ENCODE results near the gene CASZ1. TPM values are rescaled to one million over a fixed set of nuclear protein-coding genes. Genes with fewer than 3 reads are reported as not detected.

The CASZ1 gene
- total RNA-seq, 1 donor from 2014 or later, result 23.6 TPM

DNA sequence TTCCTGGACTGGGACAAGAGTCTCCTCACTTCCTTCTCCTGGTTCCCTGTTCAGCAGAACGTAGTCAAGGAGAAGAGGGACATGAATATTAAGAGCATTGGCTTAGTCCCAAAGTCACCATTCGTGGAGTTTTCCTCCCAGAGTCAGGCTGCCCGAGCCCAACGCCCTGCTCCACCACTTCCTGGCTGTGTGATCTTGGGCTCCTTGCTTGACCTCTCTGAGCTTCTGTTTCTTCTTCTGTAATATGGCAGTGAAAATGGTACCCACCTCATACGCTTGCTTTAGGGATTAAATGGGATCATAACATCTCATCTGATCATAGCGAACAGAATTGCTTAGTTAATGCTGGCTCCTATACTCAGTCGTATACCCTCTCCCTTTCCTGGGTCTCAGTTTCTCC, 12.0 kb upstream of the CASZ1 start:
- Mint-ChIP-seq H3K9me3 (ENCODE audit: low read depth) (no peaks in the 10 kb centered on the region), H3K27ac (no peak overlapping the region), H3K4me3 (ENCODE audit: low read depth) (no peak overlapping the region), H3K36me3 (ENCODE audit: insufficient read depth) (no peaks in the 10 kb centered on the region), H3K27me3 (peaks cover 54% of the 10 kb centered on the region), H3K4me1 (ENCODE audit: low read depth) (peaks cover 2% of the 10 kb centered on the region)
- DNase-seq (ENCODE audit: low spot score, unreplicated experiment), result no peak
- TF ChIP-seq CTCF (IDR thresholded peaks at IDR 0.05; ENCODE audit: unreplicated experiment), result no peak

DNA sequence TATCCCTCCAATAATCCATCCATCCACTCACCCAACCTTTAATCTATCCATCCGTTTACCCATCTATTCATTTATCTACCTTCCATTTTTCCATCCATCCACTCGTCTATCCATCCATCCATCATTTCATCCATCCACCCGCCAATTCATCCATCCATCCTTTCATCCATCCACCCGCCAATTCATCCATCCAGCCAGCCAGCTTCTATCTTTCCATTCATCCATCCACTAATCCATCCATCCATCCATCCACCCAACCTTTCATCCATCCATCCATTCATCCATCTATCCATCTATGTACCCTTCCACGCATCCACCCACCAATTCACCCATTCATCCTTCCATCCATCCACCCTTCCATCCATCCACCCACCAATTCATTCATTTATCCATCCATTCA, 10.5 kb upstream of the CASZ1 start:
- H3K36me3 Mint-ChIP-seq (ENCODE audit: insufficient read depth), result no peaks in the 10 kb centered on the region
- peaks cover 65% of the 10 kb centered on the region for H3K27me3 Mint-ChIP-seq

GRCh38 chr1:10803971-10804820, 7.8 kb upstream of the CASZ1 start:
- H3K27ac Mint-ChIP-seq, result no peak overlapping the region
- H3K27me3 Mint-ChIP-seq, result peaks cover 54% of the 10 kb centered on the region
- no peaks in the 10 kb centered on the region for H3K9me3 Mint-ChIP-seq (ENCODE audit: low read depth)

More for the DNA sequence above, 10.5 kb upstream of the CASZ1 start:
- no peak for DNase-seq (ENCODE audit: low spot score, unreplicated experiment)
- peaks cover 2% of the 10 kb centered on the region for H3K4me1 Mint-ChIP-seq (ENCODE audit: low read depth)
- no peak overlapping the region for H3K4me3 Mint-ChIP-seq (ENCODE audit: low read depth)
- TF ChIP-seq CTCF (IDR thresholded peaks at IDR 0.05; ENCODE audit: unreplicated experiment), result no peak
- H3K9me3 Mint-ChIP-seq (ENCODE audit: low read depth), result no peaks in the 10 kb centered on the region
- H3K27ac Mint-ChIP-seq, result no peak overlapping the region

DNA sequence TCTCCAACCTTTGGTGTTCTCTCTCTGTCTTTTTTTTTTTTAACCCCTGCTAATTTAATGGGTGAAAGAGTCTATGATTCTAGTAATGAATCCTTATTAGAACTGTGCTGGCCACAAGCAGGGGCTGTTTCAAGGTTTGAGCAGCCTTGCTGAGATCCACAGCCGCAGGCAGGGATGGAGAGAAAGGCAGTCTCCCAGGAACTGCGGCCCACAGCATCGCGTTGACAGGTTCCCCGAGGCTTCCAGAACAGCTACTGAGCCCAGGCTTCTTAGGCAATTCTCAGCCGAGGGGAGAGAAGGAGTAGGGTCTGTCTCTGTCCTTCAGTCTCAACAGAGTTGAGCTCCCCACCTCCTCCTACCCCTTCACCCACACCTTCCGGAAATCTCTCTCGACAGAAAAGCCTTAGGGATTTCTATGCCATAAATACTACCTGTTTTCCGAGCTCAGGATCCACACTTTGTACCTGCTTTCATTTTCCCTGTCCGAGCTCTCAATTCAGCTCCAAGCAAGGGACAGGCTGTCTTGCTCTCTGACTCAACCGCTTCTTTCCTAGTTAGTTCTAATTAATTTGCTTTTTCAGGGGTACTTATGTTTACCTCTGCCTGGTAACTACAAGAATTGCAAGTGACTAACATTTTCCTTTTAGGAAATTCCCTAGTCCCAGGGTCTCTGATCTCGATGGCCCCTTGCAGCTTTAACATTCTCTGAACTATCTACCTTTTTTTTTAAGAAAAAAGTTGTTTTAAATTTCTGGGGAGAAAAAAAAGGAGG, 6.7 kb upstream of the CASZ1 start:
- Mint-ChIP-seq H3K9me3 (ENCODE audit: low read depth) (no peaks in the 10 kb centered on the region), H3K36me3 (ENCODE audit: insufficient read depth) (no peaks in the 10 kb centered on the region), H3K27ac (no peak overlapping the region), H3K27me3 (peaks cover 53% of the 10 kb centered on the region), H3K4me1 (ENCODE audit: low read depth) (peaks cover 5% of the 10 kb centered on the region), H3K4me3 (ENCODE audit: low read depth) (no peak overlapping the region)
- no peak for TF ChIP-seq CTCF (IDR thresholded peaks at IDR 0.05; ENCODE audit: unreplicated experiment)
- no peak for DNase-seq (ENCODE audit: low spot score, unreplicated experiment)

More at GRCh38 chr1:10803971-10804820, 7.8 kb upstream of the CASZ1 start:
- Mint-ChIP-seq H3K4me1 (ENCODE audit: low read depth) (peaks cover 5% of the 10 kb centered on the region), H3K4me3 (ENCODE audit: low read depth) (no peak overlapping the region), H3K36me3 (ENCODE audit: insufficient read depth) (no peaks in the 10 kb centered on the region)
- no peak for TF ChIP-seq CTCF (IDR thresholded peaks at IDR 0.05; ENCODE audit: unreplicated experiment)
- DNase-seq (ENCODE audit: low spot score, unreplicated experiment), result no peak

GRCh38 chr1:10800778-10801177, 4.3 kb upstream of the CASZ1 start:
- Mint-ChIP-seq H3K9me3 (ENCODE audit: low read depth) (no peaks in the 10 kb centered on the region), H3K27ac (no peak overlapping the region), H3K36me3 (ENCODE audit: insufficient read depth) (no peaks in the 10 kb centered on the region), H3K4me3 (ENCODE audit: low read depth) (no peak overlapping the region), H3K4me1 (ENCODE audit: low read depth) (peaks cover 5% of the 10 kb centered on the region), H3K27me3 (peaks cover 46% of the 10 kb centered on the region)
- no peak for DNase-seq (ENCODE audit: low spot score, unreplicated experiment)
- no peak for TF ChIP-seq CTCF (IDR thresholded peaks at IDR 0.05; ENCODE audit: unreplicated experiment)
